ENCODE data around the gene MCRIP1. TPM values are rescaled to one million over a fixed set of nuclear protein-coding genes. Genes with fewer than 3 reads are reported as not detected.

Gene MCRIP1
- total RNA-seq, 1 experiment from 2014 or later: 126 TPM

GRCh38 chr17:81838753-81839255 is 5.7 kb upstream of the MCRIP1 start:
- DNase-seq (ENCODE audit: low spot score): no peak
- no peaks in the 10 kb centered on the region for H3K27me3 Mint-ChIP-seq (ENCODE audit: low read depth)
- TF ChIP-seq NFE2L1 (CRISPR knock-in tag; IDR thresholded peaks at IDR 0.05) (no peak), AR (CRISPR knock-in tag; IDR thresholded peaks at IDR 0.05) (no peak), SMAD3 (CRISPR knock-in tag; IDR thresholded peaks at IDR 0.05; ENCODE audit: borderline replicate concordance) (no peak), GRHL2 (CRISPR knock-in tag; IDR thresholded peaks at IDR 0.05; ENCODE audit: insufficient replicate concordance, severe bottlenecking) (no peak), MXD4 (CRISPR knock-in tag; IDR thresholded peaks at IDR 0.05; ENCODE audit: borderline replicate concordance) (no peak)
- ATAC-seq: no peak
- H3K27ac Mint-ChIP-seq: peak overlapping the region; percentile 32; the same call in 1 of the 2 replicates
- ChIA-PET POLR2A (interaction anchor here (0.6 kb wide), 1 partner anchor 8 kb away, joined by 3 read pairs; no protein-coding TSS in a partner anchor), CTCF (interaction anchor here (1.3 kb wide), 2 partner anchors 17 to 157 kb away, joined by 3 read pairs; no protein-coding TSS in a partner anchor)
- no peaks in the 10 kb centered on the region for H3K4me1 Mint-ChIP-seq
- H3K9me3 Mint-ChIP-seq: no peaks in the 10 kb centered on the region
- H3K36me3 Mint-ChIP-seq: peaks cover 4% of the 10 kb centered on the region
- H3K4me3 Mint-ChIP-seq: no peak overlapping the region

- no peaks in the 10 kb centered on the region for H3K4me1 Mint-ChIP-seq
- H3K9me3 Mint-ChIP-seq: no peaks in the 10 kb centered on the region
- H3K4me3 Mint-ChIP-seq: no peak overlapping the region
- no peak for ATAC-seq
- ChIA-PET CTCF (interaction anchor here (1.1 to 1.4 kb wide), 2 partner anchors 16 to 32 kb away, joined by 3 read pairs; no protein-coding TSS in a partner anchor), POLR2A (interaction anchor here (0.7 kb wide), 1 partner anchor 404 kb away, joined by 3 read pairs; no protein-coding TSS in a partner anchor)
- DNase-seq (ENCODE audit: low spot score): no peak
- H3K27ac Mint-ChIP-seq: peak overlapping the region; percentile 82
- H3K36me3 Mint-ChIP-seq: no peaks in the 10 kb centered on the region
- TF ChIP-seq, protein P1, sequence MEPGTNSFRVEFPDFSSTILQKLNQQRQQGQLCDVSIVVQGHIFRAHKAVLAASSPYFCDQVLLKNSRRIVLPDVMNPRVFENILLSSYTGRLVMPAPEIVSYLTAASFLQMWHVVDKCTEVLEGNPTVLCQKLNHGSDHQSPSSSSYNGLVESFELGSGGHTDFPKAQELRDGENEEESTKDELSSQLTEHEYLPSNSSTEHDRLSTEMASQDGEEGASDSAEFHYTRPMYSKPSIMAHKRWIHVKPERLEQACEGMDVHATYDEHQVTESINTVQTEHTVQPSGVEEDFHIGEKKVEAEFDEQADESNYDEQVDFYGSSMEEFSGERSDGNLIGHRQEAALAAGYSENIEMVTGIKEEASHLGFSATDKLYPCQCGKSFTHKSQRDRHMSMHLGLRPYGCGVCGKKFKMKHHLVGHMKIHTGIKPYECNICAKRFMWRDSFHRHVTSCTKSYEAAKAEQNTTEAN (CRISPR knock-in tag; IDR thresholded peaks at IDR 0.05): no peak
- 0 out of 2 replicates have a peak, but pooled peaks have one; percentile 17 for TF ChIP-seq GABPB1 (CRISPR knock-in tag; IDR thresholded peaks at IDR 0.05)
- no peaks in the 10 kb centered on the region for H3K27me3 Mint-ChIP-seq (ENCODE audit: low read depth)
These were observed 4.5 kb upstream of the MCRIP1 start for GRCh38 chr17:81837641-81838040.

DNA sequence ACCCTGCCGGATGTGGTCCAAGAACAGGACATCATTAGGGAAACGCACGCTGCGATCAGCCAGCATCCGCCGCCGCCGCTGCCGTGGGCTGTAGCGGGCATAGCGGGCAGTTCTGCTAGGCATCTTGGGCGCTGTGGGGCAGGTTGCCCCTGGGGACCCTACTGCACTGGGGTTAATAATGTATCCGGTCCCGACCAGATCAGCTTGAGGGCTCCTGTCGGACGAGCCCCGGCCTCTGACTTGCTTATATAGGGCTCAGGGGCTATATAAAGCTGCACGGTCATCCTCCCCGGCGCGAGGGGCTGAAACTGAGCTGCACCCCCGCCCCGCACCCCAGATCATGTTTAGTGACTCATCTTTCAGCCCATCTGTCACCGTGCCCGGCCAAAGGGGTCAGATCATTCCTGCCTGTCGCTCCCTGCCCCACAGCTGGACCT is 1.8 kb upstream of the MCRIP1 start, which contains the start of gene PPP1R27:
Gene PPP1R27 (minus strand): TSS at position 220 of the 437 bp plus-strand sequence. CDS start 97 bp downstream, at position 123.
- H3K4me3 Mint-ChIP-seq: peak within 1 kb of the TSS; percentile 85
- ATAC-seq (no peak), DNase-seq (ENCODE audit: low spot score) (no peak)
- no peaks in the 10 kb centered on the region for H3K27me3 Mint-ChIP-seq (ENCODE audit: low read depth)
- no peaks in the 10 kb centered on the region for H3K9me3 Mint-ChIP-seq
- H3K27ac Mint-ChIP-seq: peak within 1 kb of the TSS; percentile 82
- ChIA-PET POLR2A (no interaction called here), CTCF (interaction anchor here (0.6 kb wide), 1 partner anchor 38 kb away, joined by 4 read pairs; no protein-coding TSS in a partner anchor)
- no peak for TF ChIP-seq ZNF121 (CRISPR knock-in tag; IDR thresholded peaks at IDR 0.05)
- TF ChIP-seq ESRRA (CRISPR knock-in tag; IDR thresholded peaks at IDR 0.05; ENCODE audit: borderline replicate concordance): no peak
- TF ChIP-seq, protein P1 (CRISPR knock-in tag; IDR thresholded peaks at IDR 0.05): no peak
- TF ChIP-seq ZBTB21 (CRISPR knock-in tag; IDR thresholded peaks at IDR 0.05; ENCODE audit: borderline replicate concordance): no peak
- H3K4me1 Mint-ChIP-seq: peaks cover 8% of the 10 kb centered on the region
- no peaks in the 10 kb centered on the region for H3K36me3 Mint-ChIP-seq
